SK-N-SH (cell line): ENCODE results near the gene ZIC5. TPM values are rescaled to one million over a fixed set of nuclear protein-coding genes. Genes with fewer than 3 reads are reported as not detected.

ENCODE experiments used
- CTCF ChIA-PET: fragments of 300-600, 350-600 bp; formaldehyde crosslinking; extraction: SDS; loops from one replicate; lab custom pipeline; 2021; lab: Yijun Ruan, JAX
- POLR2A ChIA-PET: fragments of 350-600 bp; sonication (Branson Sonifier 250); formaldehyde crosslinking; extraction: SDS; loops from one replicate; lab custom pipeline; 2020; ENCODE audit warnings: antibody characterized with exemption, inconsistent platforms; lab: Yijun Ruan, JAX
- DNase-seq: peaks from one replicate; pipeline ENCODE4 v3.0.0; 2012
- H2AFZ ChIP-seq: fragments of 200-600 bp; sonication (generic); 2 replicates; pipeline ENCODE4 v1.8.1; 2016; ENCODE audit warnings: antibody characterized with exemption, mild to moderate bottlenecking, low read depth
- H3F3A ChIP-seq: fragments of 200-600 bp; sonication (generic); replicated peaks from 2 replicates; pipeline ENCODE3; 2016; ENCODE audit warnings: antibody characterized with exemption, mild to moderate bottlenecking; ENCODE audit not compliant: insufficient read depth
- H3K27ac ChIP-seq, 2 experiments: fragments of 200-500 bp in 1 of 2; fragments of 200-600 bp in 1 of 2; sonication (Bioruptor generic) in 1 of 2; sonication (generic), shearing (Covaris generic) in 1 of 2; 2 replicates each; pipeline versions ENCODE4 v1.5.1 to v1.6.1; 2014 to 2016; ENCODE audit warnings: low read depth in 2 of 2, inconsistent platforms in 1 of 2, low read length in 1 of 2, mild to moderate bottlenecking in 1 of 2, mixed read lengths in 1 of 2
- H3K27me3 ChIP-seq: fragments of 200-600 bp; sonication (generic), shearing (Covaris generic); 2 replicates; pipeline ENCODE4 v1.6.1; 2016; ENCODE audit warnings: mixed run types; ENCODE audit not compliant: insufficient read depth
- H3K36me3 ChIP-seq, 2 experiments: fragments of 200-500 bp in 1 of 2; fragments of 200-600 bp in 1 of 2; sonication (Bioruptor generic) in 1 of 2; sonication (generic) in 1 of 2; replicated peaks in 1 of 2; 2 replicates each; pipeline versions ENCODE3 to v1.5.1; 2014 to 2016; ENCODE audit warnings: low read length in 1 of 2, mild to moderate bottlenecking in 1 of 2; ENCODE audit not compliant: insufficient read depth in 2 of 2, control insufficient read depth in 1 of 2
- H3K4me1 ChIP-seq, 2 experiments: fragments of 200-500 bp in 1 of 2; fragments of 200-600 bp in 1 of 2; sonication (Bioruptor generic) in 1 of 2; sonication (generic), shearing (Covaris generic) in 1 of 2; 2 replicates each; pipeline versions ENCODE4 v1.5.1 to v1.6.1; 2014 to 2016; ENCODE audit warnings: low read depth in 1 of 2, low read length in 1 of 2, mixed run types in 1 of 2; ENCODE audit not compliant: insufficient read depth in 2 of 2, control insufficient read depth in 1 of 2
- H3K4me2 ChIP-seq: fragments of 200-600 bp; sonication (generic), shearing (Covaris generic); 2 replicates; pipeline ENCODE4 v1.6.1; 2017; ENCODE audit warnings: mixed run types
- H3K4me3 ChIP-seq, 2 experiments: fragments of 200-500 bp in 1 of 2; fragments of 200-600 bp in 1 of 2; sonication (Bioruptor generic) in 1 of 2; sonication (generic), shearing (Covaris generic) in 1 of 2; 2 replicates each; pipeline versions ENCODE4 v1.5.1 to v1.8.1; 2014 to 2016; ENCODE audit warnings: low read depth in 2 of 2, inconsistent platforms in 1 of 2, low read length in 1 of 2, mild to moderate bottlenecking in 1 of 2, mixed read lengths in 1 of 2, moderate library complexity in 1 of 2
- H3K79me2 ChIP-seq: fragments of 200-600 bp; sonication (generic); 2 replicates; pipeline ENCODE4 v1.8.1; 2017; ENCODE audit warnings: mild to moderate bottlenecking; ENCODE audit not compliant: insufficient read depth
- H3K9ac ChIP-seq: fragments of 200-600 bp; sonication (generic); 2 replicates; pipeline ENCODE4 v1.6.1; 2017; ENCODE audit warnings: mixed run types
- H3K9me2 ChIP-seq: fragments of 200-600 bp; sonication (generic); 2 replicates; pipeline ENCODE4 v1.6.1; 2017; ENCODE audit warnings: mixed run types
- H3K9me3 ChIP-seq: fragments of 200-600 bp; sonication (generic); 2 replicates; pipeline ENCODE4 v1.6.1; 2017; ENCODE audit warnings: mixed run types, mild to moderate bottlenecking, moderate library complexity
- H4K20me1 ChIP-seq: fragments of 200-600 bp; sonication (generic); 2 replicates; pipeline ENCODE4 v1.6.1; 2017; ENCODE audit warnings: mild to moderate bottlenecking, mixed run types; ENCODE audit not compliant: insufficient read depth
- CHD2 ChIP-seq: fragments of 150-350 bp; IDR thresholded peaks from 2 replicates; pipeline ENCODE4 v1.6.1; 2018; ENCODE audit warnings: low read length; ENCODE audit not compliant: partially characterized antibody
- EP300 ChIP-seq, 2 experiments: IDR thresholded peaks; 2 replicates each; pipeline versions ENCODE4 v1.4.0 to v1.6.1; 2012; ENCODE audit warnings: borderline replicate concordance in 1 of 2, low read depth in 1 of 2, low read length in 1 of 2
- EZH2phosphoT487 ChIP-seq: fragments of 200-600 bp; sonication (generic); IDR thresholded peaks from 2 replicates; pipeline ENCODE4 v1.6.1; 2017; ENCODE audit warnings: low read depth, mixed run types, mild to moderate bottlenecking, antibody characterized with exemption, moderate library complexity, borderline replicate concordance
- FOSL2 ChIP-seq: IDR thresholded peaks from 2 replicates; pipeline ENCODE4 v1.4.0; 2012; ENCODE audit warnings: low read depth, mild to moderate bottlenecking, moderate library complexity, borderline replicate concordance
- JUND ChIP-seq: IDR thresholded peaks from 2 replicates; pipeline ENCODE4 v1.4.0; 2012
- MEF2A ChIP-seq: IDR thresholded peaks from 2 replicates; pipeline ENCODE4 v1.4.0; 2012; ENCODE audit warnings: low read depth, borderline replicate concordance
- RAD21 ChIP-seq: IDR thresholded peaks from 2 replicates; pipeline ENCODE4 v1.6.1; 2012; ENCODE audit warnings: mild to moderate bottlenecking, low read length
- RCOR1 ChIP-seq: fragments of 150-350 bp; IDR thresholded peaks from 2 replicates; pipeline ENCODE4 v1.6.1; 2017; ENCODE audit warnings: antibody characterized with exemption, low read length
- REST ChIP-seq: IDR thresholded peaks from 2 replicates; pipeline ENCODE4 v1.6.1; 2012; ENCODE audit warnings: mild to moderate bottlenecking, low read depth, low read length, moderate library complexity
- RFX5 ChIP-seq: IDR thresholded peaks from 2 replicates; pipeline ENCODE4 v1.6.1; 2012; ENCODE audit warnings: mild to moderate bottlenecking, improper control_type of control experiment, low read length
- SMC3 ChIP-seq: IDR thresholded peaks from 2 replicates; pipeline ENCODE4 v1.6.1; 2012; ENCODE audit warnings: low read depth, low read length, improper control_type of control experiment
- TAF1 ChIP-seq: IDR thresholded peaks from 2 replicates; pipeline ENCODE4 v1.6.1; 2012; ENCODE audit warnings: low read depth, mild to moderate bottlenecking, low read length, moderate library complexity, borderline replicate concordance
- TEAD4 ChIP-seq: IDR thresholded peaks from 2 replicates; pipeline ENCODE4 v1.4.0; 2012; ENCODE audit warnings: mild to moderate bottlenecking, borderline replicate concordance; ENCODE audit not compliant: insufficient read depth
- WGBS: methylation state at CpG from one replicate; pipeline ENCODE4 v1.1.6; 2017; ENCODE audit warnings: low lambda C conversion rate; 5-methylcytosine and 5-hydroxymethylcytosine counted together
- polyA plus RNA-seq, 3 experiments: library from polyadenylated mRNA; depleted of rRNA; stranded (reverse); fragments of >200 nt; gene quantifications; 2 replicates each; pipeline ENCODE4 v1.2.3, GENCODE V29; 2012

Gene ZIC5
- polyA plus RNA-seq, 1 of the 3 experiments (the other 2 are of a cell fraction), result not detected

GRCh38 chr13:99982731-99983498 lies 11.3 kb upstream of the ZIC5 start:
- POLR2A ChIA-PET, result no interaction called here
- Histone ChIP-seq H3K9me3 (no peaks in the 10 kb centered on the region), H3K4me3 (no peak overlapping the region), H3K27ac (no peak overlapping the region), H3K4me1 (no peaks in the 10 kb centered on the region; a peak in 1 of 4 replicates), H3K27me3 (peaks cover 83% of the 10 kb centered on the region), H3F3A (peaks cover 4% of the 10 kb centered on the region), H3K79me2 (no peaks in the 10 kb centered on the region), H3K9ac (no peak overlapping the region), H3K4me2 (no peak overlapping the region), H3K36me3 (no peaks in the 10 kb centered on the region), H4K20me1 (peaks cover 32% of the 10 kb centered on the region), H2AFZ (no peak overlapping the region), H3K9me2 (no peaks in the 10 kb centered on the region)
- WGBS, result 9% methylated on average over 16 of the region's 48 CpGs
- peak; percentile 30 for DNase-seq
- CTCF ChIA-PET, result interaction anchor here (0.6 to 2.9 kb wide), 3 partner anchors 15 to 532 kb away, joined by 3 to 8 read pairs (median 3); no protein-coding TSS in a partner anchor
- TF ChIP-seq TAF1 (no peak), REST (no peak), TEAD4 (no peak), MEF2A (no peak), JUND (no peak), RCOR1 (no peak), CHD2 (no peak), SMC3 (no peak)

- H3K4me3 ChIP-seq, result no peak overlapping the region
- no peak overlapping the region for H2AFZ ChIP-seq
- no CpG with 5 or more reads among the region's 98 CpGs for WGBS
- H4K20me1 ChIP-seq, result peaks cover 30% of the 10 kb centered on the region
- H3K79me2 ChIP-seq, result no peaks in the 10 kb centered on the region
- no peak overlapping the region for H3K9ac ChIP-seq
- no peaks in the 10 kb centered on the region for H3K9me2 ChIP-seq
- no peak overlapping the region for H3K27ac ChIP-seq
- DNase-seq, result peak; percentile 55
- no peak overlapping the region for H3K4me2 ChIP-seq
- H3K36me3 ChIP-seq, result no peaks in the 10 kb centered on the region
- H3F3A ChIP-seq, result peaks cover 2% of the 10 kb centered on the region
- TF ChIP-seq FOSL2 (no peak), EP300 (IDR thresholded peaks at IDR 0.05; ENCODE audit: borderline replicate concordance in 1 of 2, low read depth in 1 of 2, low read length in 1 of 2) (no peak), EZH2phosphoT487 (peak; percentile 77; the same call in 1 of the 2 replicates), TAF1 (no peak), RFX5 (no peak), RAD21 (no peak)
- POLR2A ChIA-PET, result no interaction called here
- no peaks in the 10 kb centered on the region for H3K9me3 ChIP-seq
- CTCF ChIA-PET, result interaction anchor here (0.8 to 2.9 kb wide), 5 partner anchors 8 to 532 kb away, joined by 3 to 8 read pairs (median 6); no protein-coding TSS in a partner anchor
- peaks cover 83% of the 10 kb centered on the region for H3K27me3 ChIP-seq
- no peaks in the 10 kb centered on the region; a peak in 1 of 4 replicates for H3K4me1 ChIP-seq
Observed at GRCh38 chr13:99982036-99982730, 10.6 kb upstream of the ZIC5 start.
